22Rv1 (cell line): Measurements from ENCODE around the gene MEIS1.

Experiments used
- ZFX ChIP-seq: fragments of 450-650 bp; IDR thresholded peaks from 2 replicates; pipeline ENCODE4 v1.6.1; 2017; ENCODE audit warnings: antibody characterized with exemption, borderline replicate concordance
- TF ChIP-seq, protein P1 (sequence below): fragments of 450-650 bp; IDR thresholded peaks from 2 replicates; pipeline ENCODE4 v1.5.1; 2017; ENCODE audit warnings: mild to moderate bottlenecking

DNA sequence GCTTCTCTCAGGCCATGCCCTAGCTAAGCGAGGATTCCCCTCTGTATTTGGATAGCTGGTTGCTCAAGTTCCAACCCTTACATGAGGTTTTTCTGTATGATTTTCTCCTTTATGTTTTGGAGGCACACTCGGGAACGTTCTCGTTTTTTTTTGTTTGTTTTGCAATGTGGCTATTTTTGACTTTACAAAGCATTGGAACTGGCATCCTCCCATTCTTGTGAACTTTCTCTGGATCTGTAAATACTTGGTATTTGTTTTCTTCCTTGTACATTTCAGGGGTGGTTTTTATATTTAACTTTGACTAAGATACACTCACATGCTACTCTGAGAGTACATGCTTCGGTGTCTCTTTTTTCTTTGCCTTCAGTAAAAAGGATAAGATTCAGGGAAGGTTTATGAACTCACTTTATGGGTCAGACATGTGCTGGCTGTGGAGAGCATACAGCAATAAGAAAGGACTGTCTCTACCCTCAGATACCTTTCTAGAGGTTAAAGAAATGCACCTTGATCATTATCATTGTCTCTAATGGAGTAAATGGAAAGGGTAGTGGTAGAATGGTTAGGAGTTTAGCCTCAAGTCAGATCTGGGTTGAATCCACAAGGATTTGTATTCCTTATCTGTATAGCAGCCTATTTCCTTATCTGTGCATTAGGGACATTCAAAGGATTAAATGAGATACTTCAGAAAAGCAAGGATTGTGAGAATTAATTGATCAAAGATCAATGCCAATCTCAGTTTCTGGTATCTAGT is 61.9 kb downstream of the MEIS1 start:
- TF ChIP-seq, protein P1, sequence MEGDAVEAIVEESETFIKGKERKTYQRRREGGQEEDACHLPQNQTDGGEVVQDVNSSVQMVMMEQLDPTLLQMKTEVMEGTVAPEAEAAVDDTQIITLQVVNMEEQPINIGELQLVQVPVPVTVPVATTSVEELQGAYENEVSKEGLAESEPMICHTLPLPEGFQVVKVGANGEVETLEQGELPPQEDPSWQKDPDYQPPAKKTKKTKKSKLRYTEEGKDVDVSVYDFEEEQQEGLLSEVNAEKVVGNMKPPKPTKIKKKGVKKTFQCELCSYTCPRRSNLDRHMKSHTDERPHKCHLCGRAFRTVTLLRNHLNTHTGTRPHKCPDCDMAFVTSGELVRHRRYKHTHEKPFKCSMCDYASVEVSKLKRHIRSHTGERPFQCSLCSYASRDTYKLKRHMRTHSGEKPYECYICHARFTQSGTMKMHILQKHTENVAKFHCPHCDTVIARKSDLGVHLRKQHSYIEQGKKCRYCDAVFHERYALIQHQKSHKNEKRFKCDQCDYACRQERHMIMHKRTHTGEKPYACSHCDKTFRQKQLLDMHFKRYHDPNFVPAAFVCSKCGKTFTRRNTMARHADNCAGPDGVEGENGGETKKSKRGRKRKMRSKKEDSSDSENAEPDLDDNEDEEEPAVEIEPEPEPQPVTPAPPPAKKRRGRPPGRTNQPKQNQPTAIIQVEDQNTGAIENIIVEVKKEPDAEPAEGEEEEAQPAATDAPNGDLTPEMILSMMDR: no peak
- TF ChIP-seq ZFX: no peak
